ENCODE results near the gene GJA1. TPM values are rescaled to one million over a fixed set of nuclear protein-coding genes. Genes with fewer than 3 reads are reported as not detected.

The GJA1 gene
- total and polyA plus RNA-seq, 4 donors = 20.7 to 90.0 (median 65.5) TPM

DNA sequence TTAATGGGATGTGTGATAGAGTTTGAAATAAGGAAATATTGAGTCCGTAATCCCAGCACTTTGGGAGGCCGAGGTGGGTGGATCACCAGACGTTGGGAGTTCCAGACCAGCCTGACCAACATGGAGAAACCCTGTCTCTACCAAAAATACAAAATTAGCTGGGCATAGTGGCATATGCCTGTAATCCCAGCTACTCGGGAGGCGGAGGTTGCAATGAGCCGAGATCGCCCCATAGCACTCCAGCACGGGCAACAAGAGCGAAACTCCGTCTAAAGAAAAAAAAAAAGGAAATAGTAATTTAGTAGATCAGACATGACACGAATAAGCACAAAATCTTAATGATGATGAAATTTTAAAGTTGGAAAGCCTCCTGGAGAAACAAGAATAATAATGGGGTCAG lies 14.8 kb downstream of the GJA1 start:
- H3K27ac ChIP-seq (ENCODE audit: low read depth in 1 of 2, low read length in 1 of 2) = no peak overlapping the region
- peaks cover 0 to 11% (median 6%) of the 10 kb centered on the region in 5 donors for H3K4me1 ChIP-seq (ENCODE audit: control insufficient read depth in 5 of 5, insufficient read depth in 5 of 5, low read length in 5 of 5)
- H3K9ac ChIP-seq (ENCODE audit: insufficient read depth in 1 of 2, low read length in 2 of 2) = no peak overlapping the region
- TF ChIP-seq, protein P1, sequence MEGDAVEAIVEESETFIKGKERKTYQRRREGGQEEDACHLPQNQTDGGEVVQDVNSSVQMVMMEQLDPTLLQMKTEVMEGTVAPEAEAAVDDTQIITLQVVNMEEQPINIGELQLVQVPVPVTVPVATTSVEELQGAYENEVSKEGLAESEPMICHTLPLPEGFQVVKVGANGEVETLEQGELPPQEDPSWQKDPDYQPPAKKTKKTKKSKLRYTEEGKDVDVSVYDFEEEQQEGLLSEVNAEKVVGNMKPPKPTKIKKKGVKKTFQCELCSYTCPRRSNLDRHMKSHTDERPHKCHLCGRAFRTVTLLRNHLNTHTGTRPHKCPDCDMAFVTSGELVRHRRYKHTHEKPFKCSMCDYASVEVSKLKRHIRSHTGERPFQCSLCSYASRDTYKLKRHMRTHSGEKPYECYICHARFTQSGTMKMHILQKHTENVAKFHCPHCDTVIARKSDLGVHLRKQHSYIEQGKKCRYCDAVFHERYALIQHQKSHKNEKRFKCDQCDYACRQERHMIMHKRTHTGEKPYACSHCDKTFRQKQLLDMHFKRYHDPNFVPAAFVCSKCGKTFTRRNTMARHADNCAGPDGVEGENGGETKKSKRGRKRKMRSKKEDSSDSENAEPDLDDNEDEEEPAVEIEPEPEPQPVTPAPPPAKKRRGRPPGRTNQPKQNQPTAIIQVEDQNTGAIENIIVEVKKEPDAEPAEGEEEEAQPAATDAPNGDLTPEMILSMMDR (IDR thresholded peaks at IDR 0.05; ENCODE audit: control extremely low read depth, extremely low read depth) = no peak
- DNase-seq (no peak), ATAC-seq (ENCODE audit: insufficient read depth, low FRiP score) (no peak)
- no peaks in the 10 kb centered on the region for H3K27me3 ChIP-seq (ENCODE audit: control insufficient read depth in 3 of 3, insufficient read depth in 3 of 3, low read length in 2 of 3)
- H3K9me3 ChIP-seq (ENCODE audit: control insufficient read depth in 4 of 4, insufficient read depth in 3 of 4, low read length in 3 of 4) = no peaks in the 10 kb centered on the region
- 88 to 96% methylated on average over 11 of the region's 11 CpGs for WGBS, 2 donors
- H3K4me3 ChIP-seq = no peak overlapping the region
- peaks cover 3 to 18% (median 6%) of the 10 kb centered on the region in 4 donors for H3K36me3 ChIP-seq (ENCODE audit: control insufficient read depth in 4 of 4, insufficient read depth in 4 of 4, low read length in 4 of 4)

DNA sequence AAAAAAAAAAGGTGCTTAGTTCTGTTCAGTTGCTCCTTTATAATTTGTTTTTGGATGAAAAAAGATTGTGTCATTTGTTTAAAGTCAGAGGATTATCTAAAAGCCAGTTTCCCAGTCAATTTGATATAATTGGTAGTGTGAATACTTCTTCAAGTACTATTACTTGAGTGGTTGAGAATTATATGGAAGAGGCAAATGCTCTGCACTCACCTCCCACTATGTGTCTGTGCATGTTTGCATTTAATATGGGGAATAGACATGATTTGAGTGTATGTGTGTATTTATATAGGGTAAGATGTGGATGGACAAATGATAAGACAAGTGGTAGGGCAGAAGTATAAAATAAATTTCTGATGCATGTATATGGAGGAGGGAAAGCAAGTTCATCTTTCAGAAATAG lies 15.8 kb downstream of the GJA1 start:
- H3K9ac ChIP-seq (ENCODE audit: insufficient read depth in 1 of 2, low read length in 2 of 2) = no peak overlapping the region
- TF ChIP-seq, protein P1 (IDR thresholded peaks at IDR 0.05; ENCODE audit: control extremely low read depth, extremely low read depth) = no peak
- DNase-seq = no peak

DNA sequence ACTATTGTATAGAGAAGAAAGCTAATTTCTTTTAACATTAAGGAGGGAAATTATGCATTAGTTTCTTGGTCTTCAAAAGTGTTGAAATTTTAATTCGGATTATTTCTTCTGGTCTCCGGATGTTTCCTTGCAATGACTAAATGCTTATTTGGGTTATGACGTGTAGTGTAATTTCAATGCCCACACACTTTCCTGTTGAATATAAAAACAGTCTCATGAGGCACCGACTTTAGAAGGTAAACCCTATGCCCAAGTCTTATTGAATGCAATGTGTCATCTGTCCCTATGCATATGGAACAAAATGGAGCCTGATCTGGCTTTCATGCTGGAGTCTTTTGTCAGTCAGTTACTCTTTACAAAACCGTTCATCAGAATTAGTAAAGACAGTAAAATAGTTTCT lies 17.7 kb downstream of the GJA1 start:
- ATAC-seq (ENCODE audit: insufficient read depth, low FRiP score) (no peak), DNase-seq (no peak)
- Histone ChIP-seq H3K27ac (ENCODE audit: low read depth in 1 of 2, low read length in 1 of 2) (no peak overlapping the region), H3K9ac (ENCODE audit: insufficient read depth in 1 of 2, low read length in 2 of 2) (no peak overlapping the region), H3K9me3 (ENCODE audit: control insufficient read depth in 4 of 4, insufficient read depth in 3 of 4, low read length in 3 of 4) (no peaks in the 10 kb centered on the region), H3K27me3 (ENCODE audit: control insufficient read depth in 3 of 3, insufficient read depth in 3 of 3, low read length in 2 of 3) (no peaks in the 10 kb centered on the region), H3K36me3 (ENCODE audit: control insufficient read depth in 4 of 4, insufficient read depth in 4 of 4, low read length in 4 of 4) (peaks cover 0 to under 1% (median 0%) of the 10 kb centered on the region in 4 donors), H3K4me3 (no peak overlapping the region), H3K4me1 (ENCODE audit: control insufficient read depth in 5 of 5, insufficient read depth in 5 of 5, low read length in 5 of 5) (peaks cover 0 to 6% (median 0%) of the 10 kb centered on the region in 5 donors)
- TF ChIP-seq, protein P1 (IDR thresholded peaks at IDR 0.05; ENCODE audit: control extremely low read depth, extremely low read depth) = no peak
- 86 to 91% methylated on average over 5 of the region's 5 CpGs for WGBS, 2 donors

More for the DNA sequence above, 15.8 kb downstream of the GJA1 start:
- H3K4me3 ChIP-seq = no peak overlapping the region
- no peaks in the 10 kb centered on the region for H3K27me3 ChIP-seq (ENCODE audit: control insufficient read depth in 3 of 3, insufficient read depth in 3 of 3, low read length in 2 of 3)
- H3K36me3 ChIP-seq (ENCODE audit: control insufficient read depth in 4 of 4, insufficient read depth in 4 of 4, low read length in 4 of 4) = peaks cover 3 to 18% (median 6%) of the 10 kb centered on the region in 4 donors
- peaks cover 0 to 11% (median 6%) of the 10 kb centered on the region in 5 donors for H3K4me1 ChIP-seq (ENCODE audit: control insufficient read depth in 5 of 5, insufficient read depth in 5 of 5, low read length in 5 of 5)
- no peaks in the 10 kb centered on the region for H3K9me3 ChIP-seq (ENCODE audit: control insufficient read depth in 4 of 4, insufficient read depth in 3 of 4, low read length in 3 of 4)
- ATAC-seq (ENCODE audit: insufficient read depth, low FRiP score) = no peak
- no peak overlapping the region for H3K27ac ChIP-seq (ENCODE audit: low read depth in 1 of 2, low read length in 1 of 2)

DNA sequence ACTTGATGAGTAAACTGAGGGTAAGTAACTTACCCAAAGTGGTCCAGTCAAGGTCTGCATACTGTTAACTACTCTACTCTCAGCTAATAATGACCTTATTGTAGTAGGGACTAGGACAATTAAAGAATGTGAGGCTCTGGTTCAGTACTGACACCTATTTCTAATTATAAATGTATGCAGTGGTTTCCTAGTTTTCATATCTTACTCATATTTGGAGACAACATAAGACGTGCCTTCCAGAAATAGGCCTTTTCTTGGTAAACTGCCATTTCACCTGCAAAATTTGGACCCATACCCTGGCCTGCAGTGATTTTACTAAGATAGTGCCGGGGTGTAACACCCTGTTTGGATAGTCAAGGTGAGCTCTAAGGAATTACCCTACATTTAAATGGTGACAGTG lies 24.7 kb downstream of the GJA1 start:
- whole genome bisulfite sequencing, 2 donors = 82 to 85% methylated on average over 2 of the region's 2 CpGs
- TF ChIP-seq, protein P1 (IDR thresholded peaks at IDR 0.05; ENCODE audit: control extremely low read depth, extremely low read depth) = no peak
- no peaks in the 10 kb centered on the region for H3K27me3 ChIP-seq (ENCODE audit: control insufficient read depth in 3 of 3, insufficient read depth in 3 of 3, low read length in 2 of 3)
- no peaks in the 10 kb centered on the region for H3K36me3 ChIP-seq (ENCODE audit: control insufficient read depth in 4 of 4, insufficient read depth in 4 of 4, low read length in 4 of 4)
- no peak for ATAC-seq (ENCODE audit: insufficient read depth, low FRiP score)
- H3K4me1 ChIP-seq (ENCODE audit: control insufficient read depth in 5 of 5, insufficient read depth in 5 of 5, low read length in 5 of 5) = no peaks in the 10 kb centered on the region
- no peak overlapping the region for H3K9ac ChIP-seq (ENCODE audit: insufficient read depth in 1 of 2, low read length in 2 of 2)
- no peak overlapping the region for H3K4me3 ChIP-seq
- H3K27ac ChIP-seq (ENCODE audit: low read depth in 1 of 2, low read length in 1 of 2) = no peak overlapping the region
- no peak for DNase-seq
- H3K9me3 ChIP-seq (ENCODE audit: control insufficient read depth in 4 of 4, insufficient read depth in 3 of 4, low read length in 3 of 4) = no peaks in the 10 kb centered on the region

Data from lung (tissue), 12 donors.